ENCODE data around the gene TBXA2R.
"Not testable (repeated sequence)": the region's sequence is repeated elsewhere in the genome, so short reads cannot be mapped to it uniquely, and the experiment has no call there.

TBXA2R gene

GRCh38 chr19:3638208-3639193, 31.8 kb upstream of the TBXA2R start:
- DNase-seq = no peak

GRCh38 chr19:3637621-3638020, 30.9 kb upstream of the TBXA2R start:
- no peak for DNase-seq

- DNase-seq = no peak
These were observed 30.3 kb upstream of the TBXA2R start for GRCh38 chr19:3636962-3637361.

- no peak for DNase-seq
These were observed 29.8 kb upstream of the TBXA2R start for GRCh38 chr19:3636506-3636905.

- DNase-seq = no peak
These were observed 27.9 kb upstream of the TBXA2R start for GRCh38 chr19:3634496-3635045.

GRCh38 chr19:3633559-3633988, 26.9 kb upstream of the TBXA2R start:
- DNase-seq = no peak

GRCh38 chr19:3632739-3633558, 26.3 kb upstream of the TBXA2R start:
- no peak for DNase-seq

- no peak for DNase-seq
These were observed 25.4 kb upstream of the TBXA2R start for GRCh38 chr19:3632098-3632497.

- DNase-seq = no peak
These were observed 24.6 kb upstream of the TBXA2R start for GRCh38 chr19:3631053-3631861.

- not testable (repeated sequence) for DNase-seq
These were observed 22.1 kb upstream of the TBXA2R start for GRCh38 chr19:3628766-3629165.

GRCh38 chr19:3627351-3627723, 20.7 kb upstream of the TBXA2R start:
- DNase-seq = no peak

- DNase-seq = peak; percentile 99
These were observed 20.0 kb upstream of the TBXA2R start, which contains the start of gene CACTIN for GRCh38 chr19:3626473-3627350. TSS of gene CACTIN (minus strand) at chr19:3626790. CDS start at chr19:3626762, 28 bp downstream.

- no peak for DNase-seq
These were observed 19.4 kb upstream of the TBXA2R start for GRCh38 chr19:3625996-3626472.

- DNase-seq = no peak
These were observed 17.0 kb upstream of the TBXA2R start for GRCh38 chr19:3623716-3624115.

- DNase-seq = no peak
These were observed 15.5 kb upstream of the TBXA2R start for GRCh38 chr19:3622224-3622623.

GRCh38 chr19:3621689-3622088, 15.0 kb upstream of the TBXA2R start:
- no peak for DNase-seq

GRCh38 chr19:3620817-3621547, 14.3 kb upstream of the TBXA2R start:
- no peak for DNase-seq

GRCh38 chr19:3620145-3620816, 13.6 kb upstream of the TBXA2R start:
- no peak for DNase-seq

- no peak for DNase-seq
These were observed 12.9 kb upstream of the TBXA2R start for GRCh38 chr19:3619631-3620012.
